ENCODE measurements around the gene FAHD1.

DNA sequence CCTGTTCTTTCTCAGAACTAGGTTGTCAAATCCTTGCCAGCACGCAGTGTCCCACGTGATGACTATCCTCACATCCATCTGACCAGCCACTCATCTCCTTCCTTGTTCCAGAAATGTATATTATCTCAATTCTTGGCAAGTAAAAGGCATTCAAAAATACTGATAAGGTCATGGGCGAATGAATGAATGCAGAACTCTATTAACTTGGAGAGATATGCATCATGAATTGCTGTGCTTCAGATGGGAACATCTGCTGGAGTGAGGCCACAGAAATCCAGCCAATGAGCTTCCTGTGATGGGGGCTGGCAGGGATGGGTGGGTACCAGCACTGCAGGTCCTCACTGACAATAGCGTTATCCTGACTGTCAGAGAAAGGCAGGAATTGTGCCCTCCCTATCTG is 19.0 kb downstream of the FAHD1 start:
- TF ChIP-seq POLR2A (IDR thresholded peaks at IDR 0.05; ENCODE audit: low read length) (no peak), GATA1 (IDR thresholded peaks at IDR 0.05; ENCODE audit: low read depth, low read length) (no peak)
